Adipose tissue (tissue), 3 donors: ENCODE results near the gene PLEKHD1. TPM values are rescaled to one million over a fixed set of nuclear protein-coding genes. Genes with fewer than 3 reads are reported as not detected.

Source experiments
- H3K27ac ChIP-seq: one replicate; pipeline ENCODE4 v1.5.1; 2013; ENCODE audit warnings: low read depth, low read length
- WGBS, 3 donors: extraction: QIAGEN DNeasy Blood & Tissue Kit; methylation state at CpG; one replicate each; pipeline ENCODE4 v1.1.7; 2013; 5-methylcytosine and 5-hydroxymethylcytosine counted together
- polyA plus RNA-seq, 3 donors: library from polyadenylated mRNA; stranded (reverse); fragments of 200-250 nt; gene quantifications; one replicate each; pipeline ENCODE4 v1.2.3, GENCODE V29; 2013
- donor health status: healthy with polysubstance abuse.
- donor health status: Bipolar disorder and iron deficiency.
- donor health status: healthy.

The PLEKHD1 gene
- polyA plus RNA-seq, 3 donors: 0.05 to 0.06 TPM; not detected in 1

DNA sequence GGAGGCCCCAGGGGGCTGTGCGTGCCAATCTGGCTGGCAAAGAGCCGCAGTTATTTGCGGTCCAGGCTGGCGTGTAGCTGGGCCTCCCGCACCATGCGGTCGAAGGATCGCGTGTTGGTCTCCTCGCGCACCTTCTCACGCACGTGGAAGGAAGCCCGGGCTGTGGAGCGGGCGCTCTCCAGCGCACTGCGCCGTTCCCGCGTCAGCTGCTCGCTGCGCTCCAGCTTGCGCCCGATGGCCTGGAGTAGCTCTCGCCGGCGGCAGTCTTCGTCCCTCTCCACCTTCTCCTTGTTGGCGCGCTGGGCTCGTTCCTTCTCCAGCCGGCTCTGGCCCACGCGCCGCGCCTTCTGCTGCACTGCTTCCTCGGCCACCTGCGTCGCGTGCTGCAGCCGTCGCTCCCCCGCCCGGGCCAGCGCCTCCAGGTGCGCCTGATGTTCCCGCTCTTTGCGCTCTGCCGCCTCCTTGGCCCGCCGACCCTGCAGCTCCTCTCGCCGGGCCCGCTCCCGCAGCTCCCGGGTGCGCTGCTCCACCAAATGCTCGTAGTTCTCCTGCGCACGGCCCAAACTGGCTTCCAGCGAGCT lies 87.0 kb downstream of the PLEKHD1 start:
- WGBS, 3 donors: 11 to 16% (median 12%) methylated on average over 58 to 62 of the region's 62 CpGs
- H3K27ac ChIP-seq: no peak overlapping the region

GRCh38 chr14:69572030-69572840 lies 87.7 kb downstream of the PLEKHD1 start:
- 4 to 10% (median 9%) methylated on average over 104 to 112 of the region's 112 CpGs for WGBS, 3 donors
- H3K27ac ChIP-seq: no peak overlapping the region

DNA sequence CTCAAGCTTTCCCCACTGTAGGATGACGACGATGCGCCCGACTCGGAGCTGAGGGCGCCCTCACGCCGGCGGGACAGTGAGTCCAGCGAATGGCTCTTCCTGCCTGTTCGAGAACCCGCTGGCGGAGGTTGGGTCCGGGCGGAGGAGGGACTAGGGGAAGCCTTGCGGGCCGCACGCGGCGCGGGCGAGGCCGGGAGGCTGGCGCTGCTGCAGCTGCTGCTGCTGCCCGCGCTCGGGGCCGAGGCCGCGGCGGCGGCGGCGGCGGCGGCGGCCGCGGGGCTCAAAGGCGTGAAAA lies 88.3 kb downstream of the PLEKHD1 start:
- H3K27ac ChIP-seq: no peak overlapping the region
- WGBS, 3 donors: 11 to 48% (median 23%) methylated on average over 11 to 40 of the region's 40 CpGs

DNA sequence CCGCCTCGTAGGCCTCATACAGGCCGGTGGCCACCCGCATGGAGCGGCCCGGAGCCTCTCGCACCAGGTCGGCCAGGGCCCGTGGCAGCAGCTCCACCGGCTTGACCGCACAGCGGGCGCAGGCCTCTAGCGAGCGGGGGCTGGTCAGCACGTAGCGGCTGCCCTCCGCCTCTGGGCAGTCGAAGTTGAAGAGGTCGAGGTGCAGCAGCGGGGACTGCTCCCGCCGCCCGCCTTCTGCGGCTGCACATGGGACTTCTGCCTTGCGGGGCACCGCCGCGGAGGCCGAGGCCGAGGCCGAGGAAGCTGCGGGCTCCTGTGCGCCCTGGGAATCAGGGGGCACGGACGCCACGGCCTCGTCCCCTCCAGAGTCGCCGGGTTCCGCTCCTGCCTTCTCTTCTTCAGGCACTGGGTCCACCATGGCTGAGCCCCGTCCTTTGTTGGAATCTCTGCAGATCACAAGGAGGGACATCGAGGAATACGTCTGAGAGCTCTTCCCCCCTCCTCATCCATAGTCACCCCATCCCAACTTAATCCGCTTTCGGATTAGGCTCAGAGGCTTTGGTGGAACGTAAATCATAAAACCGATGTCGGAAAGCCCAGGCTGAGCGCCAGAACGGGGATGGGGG lies 88.8 kb downstream of the PLEKHD1 start:
- no peak overlapping the region for H3K27ac ChIP-seq
- WGBS, 3 donors: 12 to 36% (median 19%) methylated on average over 37 to 51 of the region's 51 CpGs

GRCh38 chr14:69573831-69574262 lies 89.3 kb downstream of the PLEKHD1 start:
- 2 to 10% (median 4%) methylated on average over 15 of the region's 15 CpGs for WGBS, 3 donors
- no peak overlapping the region for H3K27ac ChIP-seq

GRCh38 chr14:69574263-69574953 lies 89.9 kb downstream of the PLEKHD1 start, which contains the start of gene CCDC177:
TSS of gene CCDC177 (minus strand) at chr14:69574871. CDS start at chr14:69573622, 1,249 bp downstream.
- H3K27ac ChIP-seq: no peak within 1 kb of the TSS
- 1% methylated on average over 51 to 52 of the region's 52 CpGs for WGBS, 3 donors

DNA sequence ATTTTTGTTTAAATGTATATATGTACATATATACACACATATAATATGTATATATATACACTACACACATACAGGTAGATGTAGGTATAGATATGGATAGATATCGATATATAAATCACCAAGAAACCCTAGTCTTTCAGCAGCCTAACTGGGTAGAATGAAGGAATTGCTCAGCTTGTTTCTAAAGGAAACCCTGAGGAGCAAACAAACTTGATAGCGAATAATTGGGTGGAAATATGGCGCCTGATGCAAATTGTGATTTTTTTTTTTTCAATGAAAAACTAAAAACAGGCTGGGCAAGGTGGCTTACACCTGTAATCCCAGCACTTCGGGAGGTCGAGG lies 90.4 kb downstream of the PLEKHD1 start:
- no peak overlapping the region for H3K27ac ChIP-seq
- WGBS, 3 donors: 45 to 52% (median 51%) methylated on average over 5 of the region's 5 CpGs

DNA sequence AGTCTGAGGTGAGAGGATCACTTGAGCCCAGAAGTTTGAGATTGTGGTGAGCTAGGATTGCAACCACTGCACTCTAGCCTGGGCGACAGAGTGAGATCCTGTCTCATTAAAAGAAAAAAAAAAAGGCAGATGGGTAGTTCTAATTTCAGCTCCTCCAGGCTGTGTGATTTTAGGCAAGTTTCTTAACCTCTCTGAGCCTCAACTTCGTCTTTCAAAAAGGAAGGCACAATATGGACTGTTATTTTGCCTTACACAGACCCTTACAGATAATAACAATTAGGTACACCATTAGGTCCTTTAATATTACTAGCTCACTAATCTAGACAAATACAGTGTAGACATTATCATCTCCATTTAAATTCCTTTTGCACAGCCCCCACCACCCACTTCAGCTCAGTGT lies 94.9 kb downstream of the PLEKHD1 start:
- 76 to 92% (median 87%) methylated on average over 2 of the region's 2 CpGs for WGBS, 3 donors
- H3K27ac ChIP-seq: no peak overlapping the region

DNA sequence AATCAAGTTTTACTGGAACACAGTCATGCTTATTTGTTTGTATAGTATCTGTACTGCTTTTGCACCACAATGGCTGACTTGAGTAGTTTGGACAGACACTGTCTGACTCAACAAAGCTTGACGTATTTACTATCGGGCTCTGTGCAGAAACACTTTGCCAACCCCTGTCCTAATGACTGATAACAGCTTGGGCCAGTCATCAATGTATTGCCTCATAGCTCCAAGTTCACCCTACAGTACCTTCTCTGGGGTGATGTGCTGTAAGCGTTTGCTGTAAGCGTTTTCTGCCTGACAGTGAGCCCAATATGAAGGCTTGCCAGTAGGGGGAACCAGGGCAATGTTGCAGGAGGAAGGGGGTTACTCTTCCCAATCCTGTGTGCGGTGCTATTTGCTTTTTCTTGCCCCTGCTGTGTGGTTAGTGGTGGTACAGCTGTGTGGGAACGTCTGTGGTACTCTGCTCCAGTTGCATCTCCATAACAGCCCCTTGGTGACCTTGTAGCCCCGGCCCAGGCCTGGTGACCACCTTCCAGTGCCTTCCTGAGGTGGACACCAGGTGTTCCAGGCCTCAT lies 95.6 kb downstream of the PLEKHD1 start:
- WGBS, 3 donors: 29 to 41% (median 40%) methylated on average over 7 of the region's 7 CpGs
- no peak overlapping the region for H3K27ac ChIP-seq

Other genes with a start within 250 kb of the PLEKHD1 start
- 1 to 10 TPM; 1.3 to 9.0 (median 4.7) TPM for gene GALNT16, start 224.6 kb upstream of the PLEKHD1 start, polyA plus RNA-seq
- 100 to 1,000 TPM in 2 of 3 donors, 10 to 100 TPM in 1; 47.3 to 176 (median 103) TPM for gene ERH, start 86.4 kb upstream of the PLEKHD1 start, polyA plus RNA-seq
- gene SLC39A9, start 86.0 kb upstream of the PLEKHD1 start, polyA plus RNA-seq: 10 to 100 TPM; 16.0 to 18.7 (median 17.7) TPM
- under 1 TPM in 1 of 3 donors, not detected in 2; 0.07 TPM for gene CCDC177, start 90.1 kb downstream of the PLEKHD1 start, polyA plus RNA-seq
- gene SUSD6, start 126.9 kb downstream of the PLEKHD1 start, polyA plus RNA-seq: 10 to 100 TPM in 2 of 3 donors, 1 to 10 TPM in 1; 9.1 to 24.4 (median 10.7) TPM